Osteocyte (in vitro differentiated cells): ENCODE measurements around the gene KCNK7. TPM values are rescaled to one million over a fixed set of nuclear protein-coding genes. Genes with fewer than 3 reads are reported as not detected.

Experiments
- DNase-seq: peaks from one replicate; pipeline ENCODE4 v3.0.0; 2021; ENCODE audit warnings: mixed read lengths; ENCODE audit not compliant: unreplicated experiment; ENCODE audit errors: extremely low spot score
- H3K27ac Mint-ChIP-seq: one replicate; pipeline ENCODE4 v1.8.0; 2021; ENCODE audit warnings: mild to moderate bottlenecking, mixed read lengths; ENCODE audit not compliant: unreplicated experiment
- H3K27me3 Mint-ChIP-seq: one replicate; pipeline ENCODE4 v1.8.0; 2021; ENCODE audit warnings: mixed read lengths; ENCODE audit not compliant: unreplicated experiment
- H3K36me3 Mint-ChIP-seq: one replicate; pipeline ENCODE4 v1.8.0; 2021; ENCODE audit warnings: mixed read lengths; ENCODE audit not compliant: unreplicated experiment
- H3K4me1 Mint-ChIP-seq: one replicate; pipeline ENCODE4 v1.8.0; 2021; ENCODE audit warnings: mixed read lengths; ENCODE audit not compliant: unreplicated experiment
- H3K4me3 Mint-ChIP-seq: one replicate; pipeline ENCODE4 v1.8.0; 2021; ENCODE audit warnings: mild to moderate bottlenecking, moderate library complexity, mixed read lengths; ENCODE audit not compliant: unreplicated experiment
- H3K9me3 Mint-ChIP-seq: one replicate; pipeline ENCODE4 v1.8.0; 2021; ENCODE audit warnings: mixed read lengths; ENCODE audit not compliant: unreplicated experiment
- total RNA-seq: library from RNA; stranded (reverse); gene quantifications from 2 replicates; pipeline ENCODE4 v1.2.1, GENCODE V29; 2021
- TF ChIP-seq, protein P1 (sequence below): fragments of 200-600 bp; sonication (generic); IDR thresholded peaks from 2 replicates; pipeline ENCODE4 v1.5.0; 2021; ENCODE audit warnings: antibody characterized with exemption, mild to moderate bottlenecking, moderate library complexity

Gene KCNK7
- total RNA-seq, 1 donor from 2014 or later: not detected

DNA sequence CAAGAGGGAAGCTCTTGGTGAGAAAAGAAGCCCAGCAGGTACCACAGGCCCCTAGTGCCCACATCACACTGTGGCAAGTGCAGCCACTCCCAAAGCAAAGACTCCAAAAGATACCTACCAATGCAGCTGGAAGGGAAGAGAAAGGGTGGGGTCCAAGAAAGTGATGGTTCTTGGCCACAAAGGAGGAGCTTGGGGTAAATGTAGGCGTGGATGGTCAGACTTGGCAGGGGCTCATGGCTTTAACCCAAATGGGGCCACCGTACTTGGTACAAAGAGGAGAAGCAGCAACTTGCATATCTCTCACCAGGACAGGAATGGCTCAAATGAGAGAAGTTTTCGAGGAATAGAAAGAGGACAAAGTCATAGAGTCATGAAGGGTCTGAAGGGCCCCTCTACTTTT lies 13.6 kb upstream of the KCNK7 start:
- Mint-ChIP-seq H3K4me1 (peaks cover 36% of the 10 kb centered on the region), H3K9me3 (no peaks in the 10 kb centered on the region), H3K4me3 (no peak overlapping the region), H3K36me3 (peaks cover 19% of the 10 kb centered on the region), H3K27ac (peak overlapping the region; percentile 34), H3K27me3 (no peaks in the 10 kb centered on the region)
- DNase-seq: no peak
- TF ChIP-seq, protein P1, sequence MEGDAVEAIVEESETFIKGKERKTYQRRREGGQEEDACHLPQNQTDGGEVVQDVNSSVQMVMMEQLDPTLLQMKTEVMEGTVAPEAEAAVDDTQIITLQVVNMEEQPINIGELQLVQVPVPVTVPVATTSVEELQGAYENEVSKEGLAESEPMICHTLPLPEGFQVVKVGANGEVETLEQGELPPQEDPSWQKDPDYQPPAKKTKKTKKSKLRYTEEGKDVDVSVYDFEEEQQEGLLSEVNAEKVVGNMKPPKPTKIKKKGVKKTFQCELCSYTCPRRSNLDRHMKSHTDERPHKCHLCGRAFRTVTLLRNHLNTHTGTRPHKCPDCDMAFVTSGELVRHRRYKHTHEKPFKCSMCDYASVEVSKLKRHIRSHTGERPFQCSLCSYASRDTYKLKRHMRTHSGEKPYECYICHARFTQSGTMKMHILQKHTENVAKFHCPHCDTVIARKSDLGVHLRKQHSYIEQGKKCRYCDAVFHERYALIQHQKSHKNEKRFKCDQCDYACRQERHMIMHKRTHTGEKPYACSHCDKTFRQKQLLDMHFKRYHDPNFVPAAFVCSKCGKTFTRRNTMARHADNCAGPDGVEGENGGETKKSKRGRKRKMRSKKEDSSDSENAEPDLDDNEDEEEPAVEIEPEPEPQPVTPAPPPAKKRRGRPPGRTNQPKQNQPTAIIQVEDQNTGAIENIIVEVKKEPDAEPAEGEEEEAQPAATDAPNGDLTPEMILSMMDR: no peak

DNA sequence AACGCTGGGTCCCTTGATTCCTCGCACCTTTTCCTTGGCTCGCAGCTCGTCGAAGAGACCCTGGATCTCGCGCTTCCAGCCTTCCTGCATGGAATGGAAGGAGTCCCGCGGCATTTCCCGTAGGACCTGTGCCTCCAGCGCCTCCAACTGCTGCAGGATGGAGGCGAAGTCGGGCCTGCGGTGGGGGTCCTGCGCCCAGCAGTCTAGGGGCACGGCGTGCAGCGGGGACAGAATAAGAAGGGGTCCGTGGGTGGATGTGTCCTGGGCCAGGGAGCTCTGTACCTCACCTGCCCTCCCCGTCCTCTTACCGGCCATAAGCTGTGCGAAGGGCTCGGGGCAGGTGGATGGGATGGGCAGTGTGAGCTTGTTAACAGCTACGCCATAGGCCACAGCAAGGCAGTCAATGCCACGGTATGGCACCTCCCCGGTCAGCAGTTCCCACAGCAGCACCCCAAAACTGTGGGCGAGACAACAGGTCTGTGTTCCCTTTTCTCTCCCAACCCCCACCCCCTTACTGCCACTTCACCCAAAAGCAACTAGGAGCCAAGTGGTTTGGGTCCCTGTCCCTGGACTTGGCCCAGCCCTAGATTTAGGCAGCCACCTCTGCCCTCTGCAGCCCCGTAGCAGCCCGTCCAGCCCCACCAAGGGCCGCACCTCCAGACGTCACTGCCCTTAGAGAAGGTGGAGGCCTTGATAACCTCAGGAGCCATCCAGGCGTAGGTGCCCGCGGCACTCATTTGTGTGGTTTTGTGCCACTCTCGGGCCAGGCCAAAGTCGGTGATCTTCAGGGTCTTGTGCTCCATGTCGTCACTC lies 12.2 kb upstream of the KCNK7 start:
- peaks cover 24% of the 10 kb centered on the region for H3K36me3 Mint-ChIP-seq
- H3K4me3 Mint-ChIP-seq: no peak overlapping the region
- no peak overlapping the region for H3K27ac Mint-ChIP-seq

DNA sequence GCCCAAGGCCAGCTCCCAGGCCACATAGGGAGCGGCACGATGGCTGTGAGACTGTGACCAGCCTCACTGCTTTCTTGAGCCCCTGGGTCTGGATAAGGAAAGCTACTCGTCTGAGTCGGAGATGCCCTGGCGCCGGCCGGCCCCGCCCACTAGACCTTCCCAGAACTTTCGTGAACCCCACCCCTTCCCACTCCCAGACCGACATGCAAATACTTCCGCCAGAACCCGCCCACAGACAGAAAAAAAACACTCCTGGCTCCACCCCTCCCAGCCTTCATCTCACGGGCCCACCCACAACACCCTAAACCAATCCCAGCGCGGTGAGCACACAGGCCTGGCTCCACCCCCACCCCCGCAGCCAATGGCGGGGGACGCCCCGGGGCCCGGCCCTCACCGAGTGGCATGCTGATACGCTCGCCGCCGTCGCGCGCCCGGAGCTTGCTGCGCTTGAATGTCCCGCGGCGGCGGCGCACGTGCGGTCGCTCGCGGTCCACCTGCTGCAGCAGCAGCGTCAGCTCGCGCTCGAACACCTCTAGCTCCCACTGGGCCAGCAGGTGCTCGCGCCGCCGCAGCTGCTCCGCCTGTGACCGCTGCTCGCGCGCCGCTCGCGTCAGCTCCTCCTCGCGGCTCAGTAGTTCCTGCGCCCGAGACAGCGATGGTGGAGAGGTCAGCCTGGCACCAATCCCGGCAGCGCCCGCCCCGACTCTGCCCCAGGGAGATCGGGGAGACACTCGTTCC lies 11.4 kb upstream of the KCNK7 start:
- Mint-ChIP-seq H3K27ac (peak overlapping the region; percentile 10), H3K4me1 (peaks cover 26% of the 10 kb centered on the region), H3K9me3 (no peaks in the 10 kb centered on the region), H3K36me3 (peaks cover 22% of the 10 kb centered on the region), H3K4me3 (no peak overlapping the region), H3K27me3 (no peaks in the 10 kb centered on the region)
- TF ChIP-seq, protein P1: no peak
- DNase-seq: no peak

More for the DNA sequence above, 12.2 kb upstream of the KCNK7 start:
- TF ChIP-seq, protein P1: no peak
- H3K9me3 Mint-ChIP-seq: no peaks in the 10 kb centered on the region
- DNase-seq: no peak
- H3K4me1 Mint-ChIP-seq: peaks cover 32% of the 10 kb centered on the region
- no peaks in the 10 kb centered on the region for H3K27me3 Mint-ChIP-seq

DNA sequence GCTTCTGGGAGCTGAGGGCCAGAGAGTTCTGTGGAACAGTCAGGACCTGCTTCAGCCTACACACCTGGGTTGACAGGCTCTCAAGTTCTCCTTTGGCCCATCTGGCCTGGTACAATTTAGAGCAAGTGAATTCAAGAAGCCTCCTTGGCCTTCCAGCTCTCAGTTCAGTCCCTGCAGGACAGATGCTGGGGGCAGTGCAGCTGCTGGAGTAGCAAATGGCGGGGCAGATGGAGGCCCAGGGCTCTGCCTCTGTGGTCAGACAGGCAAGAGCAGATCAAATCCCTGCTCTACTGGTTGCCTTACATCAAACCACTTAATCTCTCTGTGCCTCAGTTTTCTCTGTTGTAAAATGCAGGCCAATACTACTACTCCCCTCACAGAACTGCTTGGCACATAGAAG lies 8.7 kb upstream of the KCNK7 start:
- Mint-ChIP-seq H3K4me3 (no peak overlapping the region), H3K9me3 (no peaks in the 10 kb centered on the region)

DNA sequence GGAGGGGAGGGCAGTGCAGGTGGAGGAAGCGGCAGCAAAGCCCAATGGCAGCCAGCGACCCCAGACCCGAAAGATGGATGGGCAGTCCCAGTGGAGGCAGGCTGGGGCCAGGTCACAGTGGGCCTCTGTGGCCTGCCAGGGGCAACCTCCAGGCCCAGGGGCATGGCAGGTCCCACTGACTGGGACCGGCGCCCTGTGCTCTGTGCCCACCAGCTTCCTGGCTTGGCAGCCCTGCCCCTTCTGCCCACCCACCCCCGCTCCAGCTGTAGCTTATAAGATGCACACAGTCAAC lies 4.3 kb upstream of the KCNK7 start:
- no peaks in the 10 kb centered on the region for H3K27me3 Mint-ChIP-seq
- no peak overlapping the region for H3K4me3 Mint-ChIP-seq
- H3K9me3 Mint-ChIP-seq: no peaks in the 10 kb centered on the region
- H3K27ac Mint-ChIP-seq: no peak overlapping the region
- peaks cover 6% of the 10 kb centered on the region for H3K4me1 Mint-ChIP-seq
- DNase-seq: no peak
- TF ChIP-seq, protein P1: no peak
- H3K36me3 Mint-ChIP-seq: peaks cover 11% of the 10 kb centered on the region

More for the DNA sequence above, 8.7 kb upstream of the KCNK7 start:
- no peaks in the 10 kb centered on the region for H3K27me3 Mint-ChIP-seq
- TF ChIP-seq, protein P1: no peak
- peaks cover 2% of the 10 kb centered on the region for H3K4me1 Mint-ChIP-seq
- no peak overlapping the region for H3K27ac Mint-ChIP-seq
- peaks cover 21% of the 10 kb centered on the region for H3K36me3 Mint-ChIP-seq
- DNase-seq: no peak
